ENCODE data around the gene NAV2. TPM values are rescaled to one million over a fixed set of nuclear protein-coding genes. Genes with fewer than 3 reads are reported as not detected.

NAV2 gene
- total and polyA plus RNA-seq, 4 experiments from 2014 or later = 1.1 to 6.2 (median 4.2) TPM; not detected in 1

GRCh38 chr11:20056950-20057943, 344.6 kb downstream of the NAV2 start:
- no peaks in the 10 kb centered on the region for H3K27me3 Mint-ChIP-seq
- no peaks in the 10 kb centered on the region for H3K4me1 ChIP-seq (ENCODE audit: insufficient read depth, low read length)
- H3K27me3 ChIP-seq (ENCODE audit: insufficient read depth, low read length) = no peaks in the 10 kb centered on the region
- H3K27ac Mint-ChIP-seq = no peak overlapping the region
- H3K4me1 Mint-ChIP-seq = no peaks in the 10 kb centered on the region
- no peaks in the 10 kb centered on the region for H3K36me3 ChIP-seq (ENCODE audit: insufficient read depth, low read length)
- CTCF ChIA-PET (ENCODE audit: partially characterized antibody) = no interaction called here
- no peak for DNase-seq
- no peak overlapping the region for H3K4me3 Mint-ChIP-seq
- H3K36me3 Mint-ChIP-seq = no peaks in the 10 kb centered on the region
- H3K9me3 Mint-ChIP-seq = no peaks in the 10 kb centered on the region
- POLR2A ChIA-PET (ENCODE audit: partially characterized antibody) = no interaction called here
- H3K27ac ChIP-seq (ENCODE audit: low read depth, low read length) = no peak overlapping the region
- H3K4me3 ChIP-seq (ENCODE audit: low read length in 2 of 2) = no peak overlapping the region
- no peaks in the 10 kb centered on the region for H3K9me3 ChIP-seq (ENCODE audit: control insufficient read depth in 1 of 2, low read length in 2 of 2)
- intact Hi-C loops (cut with micrococcal nuclease) = no loop called here

GRCh38 chr11:20058749-20059458, 346.3 kb downstream of the NAV2 start:
- H3K27me3 ChIP-seq (ENCODE audit: insufficient read depth, low read length) = no peaks in the 10 kb centered on the region
- H3K27ac ChIP-seq (ENCODE audit: low read depth, low read length) = no peak overlapping the region
- H3K4me1 ChIP-seq (ENCODE audit: insufficient read depth, low read length) = no peaks in the 10 kb centered on the region
- H3K36me3 Mint-ChIP-seq = no peaks in the 10 kb centered on the region
- no peaks in the 10 kb centered on the region for H3K9me3 Mint-ChIP-seq
- no peaks in the 10 kb centered on the region for H3K4me1 Mint-ChIP-seq
- intact Hi-C loops (cut with micrococcal nuclease) = no loop called here
- no peak overlapping the region for H3K27ac Mint-ChIP-seq
- CTCF ChIA-PET (ENCODE audit: partially characterized antibody) = no interaction called here
- POLR2A ChIA-PET (ENCODE audit: partially characterized antibody) = no interaction called here
- H3K36me3 ChIP-seq (ENCODE audit: insufficient read depth, low read length) = no peaks in the 10 kb centered on the region
- no peaks in the 10 kb centered on the region for H3K9me3 ChIP-seq (ENCODE audit: control insufficient read depth in 1 of 2, low read length in 2 of 2)
- no peak overlapping the region for H3K4me3 Mint-ChIP-seq
- H3K4me3 ChIP-seq (ENCODE audit: low read length in 2 of 2) = no peak overlapping the region
- no peaks in the 10 kb centered on the region for H3K27me3 Mint-ChIP-seq
- no peak for DNase-seq

- DNase-seq = no peak
- no peaks in the 10 kb centered on the region for H3K27me3 ChIP-seq (ENCODE audit: insufficient read depth, low read length)
- no peaks in the 10 kb centered on the region for H3K4me1 ChIP-seq (ENCODE audit: insufficient read depth, low read length)
- H3K27ac Mint-ChIP-seq = no peak overlapping the region
- no peak overlapping the region for H3K4me3 ChIP-seq (ENCODE audit: low read length in 2 of 2)
- no peaks in the 10 kb centered on the region for H3K4me1 Mint-ChIP-seq
- intact Hi-C loops (cut with micrococcal nuclease) = no loop called here
- H3K9me3 ChIP-seq (ENCODE audit: control insufficient read depth in 1 of 2, low read length in 2 of 2) = no peaks in the 10 kb centered on the region
- H3K27me3 Mint-ChIP-seq = no peaks in the 10 kb centered on the region
- POLR2A ChIA-PET (ENCODE audit: partially characterized antibody) = no interaction called here
- H3K36me3 Mint-ChIP-seq = no peaks in the 10 kb centered on the region
- H3K4me3 Mint-ChIP-seq = no peak overlapping the region
- H3K36me3 ChIP-seq (ENCODE audit: insufficient read depth, low read length) = no peaks in the 10 kb centered on the region
- no peak overlapping the region for H3K27ac ChIP-seq (ENCODE audit: low read depth, low read length)
- no peaks in the 10 kb centered on the region for H3K9me3 Mint-ChIP-seq
- CTCF ChIA-PET (ENCODE audit: partially characterized antibody) = no interaction called here
Measured at GRCh38 chr11:20059587-20060021, 347.0 kb downstream of the NAV2 start.

GRCh38 chr11:20060181-20060580, 347.5 kb downstream of the NAV2 start:
- Histone ChIP-seq H3K9me3 (ENCODE audit: control insufficient read depth in 1 of 2, low read length in 2 of 2) (no peaks in the 10 kb centered on the region), H3K27ac (ENCODE audit: low read depth, low read length) (no peak overlapping the region), H3K4me3 (ENCODE audit: low read length in 2 of 2) (no peak overlapping the region), H3K27me3 (ENCODE audit: insufficient read depth, low read length) (no peaks in the 10 kb centered on the region), H3K36me3 (ENCODE audit: insufficient read depth, low read length) (no peaks in the 10 kb centered on the region), H3K4me1 (ENCODE audit: insufficient read depth, low read length) (no peaks in the 10 kb centered on the region)
- CTCF ChIA-PET (ENCODE audit: partially characterized antibody) = no interaction called here
- POLR2A ChIA-PET (ENCODE audit: partially characterized antibody) = no interaction called here
- intact Hi-C loops (cut with micrococcal nuclease) = no loop called here
- Mint-ChIP-seq H3K4me1 (no peaks in the 10 kb centered on the region), H3K9me3 (no peaks in the 10 kb centered on the region), H3K36me3 (no peaks in the 10 kb centered on the region), H3K4me3 (no peak overlapping the region), H3K27me3 (no peaks in the 10 kb centered on the region), H3K27ac (no peak overlapping the region)
- DNase-seq = no peak

GRCh38 chr11:20060647-20061205, 348.1 kb downstream of the NAV2 start:
- Histone ChIP-seq H3K4me3 (ENCODE audit: low read length in 2 of 2) (no peak overlapping the region), H3K27me3 (ENCODE audit: insufficient read depth, low read length) (no peaks in the 10 kb centered on the region), H3K4me1 (ENCODE audit: insufficient read depth, low read length) (no peaks in the 10 kb centered on the region), H3K9me3 (ENCODE audit: control insufficient read depth in 1 of 2, low read length in 2 of 2) (no peaks in the 10 kb centered on the region), H3K36me3 (ENCODE audit: insufficient read depth, low read length) (no peaks in the 10 kb centered on the region), H3K27ac (ENCODE audit: low read depth, low read length) (no peak overlapping the region)
- ChIA-PET POLR2A (ENCODE audit: partially characterized antibody) (no interaction called here), CTCF (ENCODE audit: partially characterized antibody) (no interaction called here)
- Mint-ChIP-seq H3K4me1 (no peaks in the 10 kb centered on the region), H3K9me3 (no peaks in the 10 kb centered on the region), H3K27ac (no peak overlapping the region), H3K27me3 (no peaks in the 10 kb centered on the region), H3K36me3 (no peaks in the 10 kb centered on the region), H3K4me3 (no peak overlapping the region)
- intact Hi-C loops (cut with micrococcal nuclease) = no loop called here
- DNase-seq = no peak

GRCh38 chr11:20061776-20062175, 349.1 kb downstream of the NAV2 start:
- Histone ChIP-seq H3K27me3 (ENCODE audit: insufficient read depth, low read length) (no peaks in the 10 kb centered on the region), H3K4me3 (ENCODE audit: low read length in 2 of 2) (no peak overlapping the region), H3K27ac (ENCODE audit: low read depth, low read length) (no peak overlapping the region), H3K36me3 (ENCODE audit: insufficient read depth, low read length) (no peaks in the 10 kb centered on the region), H3K9me3 (ENCODE audit: control insufficient read depth in 1 of 2, low read length in 2 of 2) (no peaks in the 10 kb centered on the region), H3K4me1 (ENCODE audit: insufficient read depth, low read length) (no peaks in the 10 kb centered on the region)
- H3K36me3 Mint-ChIP-seq = no peaks in the 10 kb centered on the region
- intact Hi-C loops (cut with micrococcal nuclease) = no loop called here
- no peaks in the 10 kb centered on the region for H3K9me3 Mint-ChIP-seq
- H3K27ac Mint-ChIP-seq = no peak overlapping the region
- H3K27me3 Mint-ChIP-seq = no peaks in the 10 kb centered on the region
- DNase-seq = no peak
- H3K4me3 Mint-ChIP-seq = no peak overlapping the region
- CTCF ChIA-PET (ENCODE audit: partially characterized antibody) = no interaction called here
- H3K4me1 Mint-ChIP-seq = no peaks in the 10 kb centered on the region
- POLR2A ChIA-PET (ENCODE audit: partially characterized antibody) = no interaction called here

- intact Hi-C loops (cut with micrococcal nuclease) = no loop called here
- Mint-ChIP-seq H3K27me3 (no peaks in the 10 kb centered on the region), H3K4me3 (no peak overlapping the region), H3K9me3 (no peaks in the 10 kb centered on the region), H3K4me1 (no peaks in the 10 kb centered on the region), H3K36me3 (no peaks in the 10 kb centered on the region), H3K27ac (no peak overlapping the region)
- Histone ChIP-seq H3K4me3 (ENCODE audit: low read length in 2 of 2) (no peak overlapping the region), H3K4me1 (ENCODE audit: insufficient read depth, low read length) (no peaks in the 10 kb centered on the region), H3K27ac (ENCODE audit: low read depth, low read length) (no peak overlapping the region), H3K27me3 (ENCODE audit: insufficient read depth, low read length) (no peaks in the 10 kb centered on the region), H3K36me3 (ENCODE audit: insufficient read depth, low read length) (no peaks in the 10 kb centered on the region), H3K9me3 (ENCODE audit: control insufficient read depth in 1 of 2, low read length in 2 of 2) (no peaks in the 10 kb centered on the region)
- ChIA-PET CTCF (ENCODE audit: partially characterized antibody) (no interaction called here), POLR2A (ENCODE audit: partially characterized antibody) (no interaction called here)
- DNase-seq = no peak
Measured at GRCh38 chr11:20064961-20065405, 352.3 kb downstream of the NAV2 start.

Measured in CD4-positive, alpha-beta memory T cell (primary cell).